GM18520 (cell line): ENCODE measurements around the gene EIF4G3.
A peak's percentile ranks its signal among the peaks of the same experiment; 100 is the strongest.

Source experiments
- ATAC-seq: cut with Tn5 transposase; IDR thresholded peaks from one replicate; pipeline ENCODE4 v1.9.1; 2021; ENCODE audit not compliant: unreplicated experiment

Gene EIF4G3

GRCh38 chr1:20786253-20787028, 390.3 kb downstream of the EIF4G3 start:
- peak; percentile 70 for ATAC-seq

GRCh38 chr1:20785907-20786252, 390.8 kb downstream of the EIF4G3 start:
- ATAC-seq = no peak

- ATAC-seq = no peak
Measured at GRCh38 chr1:20775700-20776099, 401.0 kb downstream of the EIF4G3 start.

GRCh38 chr1:20771780-20772179, 404.9 kb downstream of the EIF4G3 start:
- no peak for ATAC-seq

- no peak for ATAC-seq
Measured at GRCh38 chr1:20770314-20771087, 406.2 kb downstream of the EIF4G3 start.

- no peak for ATAC-seq
Measured at GRCh38 chr1:20767271-20767670, 409.4 kb downstream of the EIF4G3 start.

- no peak for ATAC-seq
Measured at GRCh38 chr1:20763417-20763816, 413.3 kb downstream of the EIF4G3 start.

GRCh38 chr1:20760322-20760721, 416.4 kb downstream of the EIF4G3 start:
- ATAC-seq = no peak
